PC-9 (cell line): Measurements from ENCODE around the gene PSTK. TPM values are rescaled to one million over a fixed set of nuclear protein-coding genes. Genes with fewer than 3 reads are reported as not detected.
A peak's percentile ranks its signal among the peaks of the same experiment; 100 is the strongest.

Experiments used
- BruUV-seq: library from RNA; stranded (reverse); fragments of 400-500 nt; replicated peaks from 2 replicates; lab custom pipeline; 2021; lab: Mats Ljungman, UMichigan
- CTCF ChIA-PET: fragments of 300-600 bp; sonication (Branson Sonifier 250); formaldehyde crosslinking; loops from one replicate; lab custom pipeline; 2022; ENCODE audit warnings: antibody characterized with exemption; lab: Charles Lee
- POLR2A ChIA-PET: fragments of 300-600 bp; sonication (Branson Sonifier 250); formaldehyde crosslinking; loops from one replicate; lab custom pipeline; 2022; ENCODE audit warnings: antibody characterized with exemption; ENCODE audit not compliant: unreplicated experiment; lab: Charles Lee
- DNase-seq, 2 experiments: peaks; one replicate each; pipeline versions ENCODE4 v3.0.0 to v3.0.0-alpha.2; 2015 to 2022; ENCODE audit warnings: mixed read lengths in 1 of 2
- H2AFZ ChIP-seq: fragments of 200-600 bp; sonication (generic); 2 replicates; pipeline ENCODE4 v1.8.1; 2017; ENCODE audit warnings: antibody characterized with exemption
- H3F3A ChIP-seq: fragments of 200-600 bp; sonication (generic); 2 replicates; pipeline ENCODE4 v1.8.1; 2017; ENCODE audit warnings: antibody characterized with exemption, mild to moderate bottlenecking, low read depth; ENCODE audit not compliant: insufficient read depth
- H3K27ac ChIP-seq: fragments of 200-600 bp; sonication (generic); 2 replicates; pipeline ENCODE4 v1.6.1; 2016; ENCODE audit warnings: mixed run types
- H3K27me3 ChIP-seq: fragments of 200-600 bp; sonication (generic); 2 replicates; pipeline ENCODE4 v1.6.1; 2016; ENCODE audit warnings: low read depth, mixed run types; ENCODE audit not compliant: insufficient read depth
- H3K36me3 ChIP-seq: fragments of 200-600 bp; sonication (generic); 2 replicates; pipeline ENCODE4 v1.6.1; 2016; ENCODE audit warnings: low read depth, mixed run types
- H3K4me1 ChIP-seq: fragments of 200-600 bp; sonication (generic); replicated peaks from 2 replicates; pipeline ENCODE4 v1.6.1; 2016; ENCODE audit warnings: mixed run types; ENCODE audit not compliant: insufficient read depth
- H3K4me2 ChIP-seq: fragments of 200-600 bp; sonication (generic); 2 replicates; pipeline ENCODE4 v1.6.1; 2017; ENCODE audit warnings: mixed run types
- H3K4me3 ChIP-seq: fragments of 200-600 bp; sonication (generic); 2 replicates; pipeline ENCODE4 v1.6.1; 2016; ENCODE audit warnings: mixed run types
- H3K79me2 ChIP-seq: fragments of 200-600 bp; sonication (generic); 2 replicates; pipeline ENCODE4 v1.6.1; 2017; ENCODE audit warnings: low read depth, mixed run types
- H3K9me2 ChIP-seq: fragments of 200-600 bp; sonication (generic); 2 replicates; pipeline ENCODE4 v1.8.1; 2017; ENCODE audit warnings: mild to moderate bottlenecking; ENCODE audit not compliant: insufficient read depth
- H3K9me3 ChIP-seq: fragments of 200-600 bp; sonication (generic); 2 replicates; pipeline ENCODE4 v1.8.1; 2016; ENCODE audit warnings: low read depth; ENCODE audit not compliant: insufficient read depth
- H4K20me1 ChIP-seq: fragments of 200-600 bp; sonication (generic); 2 replicates; pipeline ENCODE4 v1.8.1; 2017; ENCODE audit not compliant: insufficient read depth
- CTCF ChIP-seq: fragments of 200-600 bp; sonication (generic); conservative IDR thresholded peaks from 2 replicates; pipeline ENCODE4 v1.6.1; 2017; ENCODE audit warnings: mixed run types, antibody characterized with exemption, mild to moderate bottlenecking, moderate library complexity
- EZH2 ChIP-seq: fragments of 200-600 bp; sonication (generic); IDR thresholded peaks from 2 replicates; pipeline ENCODE4 v1.8.0; 2017; ENCODE audit warnings: antibody characterized with exemption, low read depth
- intact Hi-C: fragments of 100-400 bp; cut with micrococcal nuclease; formaldehyde crosslinking; loops from one replicate; pipeline ENCODE4 v1.10.0; 2022; ENCODE audit not compliant: unreplicated experiment
- total RNA-seq: library from RNA; stranded (reverse); gene quantifications from 2 replicates; pipeline ENCODE4 v1.2.3, GENCODE V29; 2021

The PSTK gene
- total RNA-seq, 1 experiment from 2014 or later = 3.4 TPM

DNA sequence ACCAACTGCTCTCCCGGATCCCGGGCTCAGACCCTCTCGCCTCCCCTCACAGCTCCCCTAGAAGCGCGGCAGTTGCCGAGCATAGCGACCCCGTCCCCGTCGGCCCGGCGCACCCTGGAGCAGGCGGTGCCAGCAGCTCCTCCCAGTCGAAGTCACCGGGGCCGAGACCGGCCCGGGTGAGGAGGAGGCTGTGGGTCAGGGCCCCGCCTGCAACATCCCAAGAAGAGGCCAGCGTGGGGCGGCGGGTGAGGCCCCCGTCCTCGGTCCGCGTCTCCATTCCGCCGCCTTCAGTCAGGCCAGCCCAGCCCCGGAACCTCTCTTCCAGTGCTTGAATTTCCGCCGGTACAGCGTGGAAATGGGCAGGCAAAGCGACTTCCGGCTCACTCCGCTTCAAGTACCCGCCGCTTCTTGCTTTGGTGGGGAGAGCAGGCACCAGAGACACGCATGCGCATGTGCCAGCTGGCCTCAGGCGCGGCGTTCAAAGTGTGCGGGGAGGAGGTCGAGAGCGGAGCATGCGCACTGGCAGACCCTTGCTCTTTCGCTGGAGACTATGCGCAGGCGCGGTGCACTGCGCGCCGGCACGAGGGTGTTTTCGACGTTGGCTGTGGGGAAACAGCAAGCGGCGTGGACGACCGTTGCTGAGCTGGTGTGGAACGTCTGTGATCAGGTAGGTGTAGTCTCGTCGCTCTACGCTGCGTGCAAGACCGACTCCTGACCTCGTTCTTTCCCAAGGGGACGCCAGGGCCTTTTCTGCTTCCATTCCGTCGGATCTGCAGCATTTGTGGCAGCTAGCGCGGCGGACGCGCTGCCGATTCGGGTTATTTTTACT lies 26.1 kb upstream of the PSTK start, which contains the start of gene C10orf88:
Gene C10orf88, minus strand, starts transcription at position 326 of the 829 bp plus-strand sequence. Its CDS starts 49 bp downstream, at position 277.
- no peaks in the 10 kb centered on the region for H3K9me3 ChIP-seq
- H3K27me3 ChIP-seq = no peaks in the 10 kb centered on the region
- H4K20me1 ChIP-seq = no peaks in the 10 kb centered on the region
- no peaks in the 10 kb centered on the region; the same call in 1 of the 2 replicates for H3F3A ChIP-seq
- no peak within 1 kb of the TSS for H3K27ac ChIP-seq
- H3K4me1 ChIP-seq = no peaks in the 10 kb centered on the region
- H3K4me2 ChIP-seq = peak within 1 kb of the TSS; percentile 85
- peak; percentile 86 for DNase-seq
- no peaks in the 10 kb centered on the region for H3K36me3 ChIP-seq
- 0 out of 2 replicates have a peak, but pooled peaks cover 6% of the 10 kb centered on the region for H3K79me2 ChIP-seq
- TF ChIP-seq CTCF (no peak), EZH2 (no peak)
- H3K4me3 ChIP-seq = peak within 1 kb of the TSS; percentile 71
- BruUV-seq = no TSS peak
- ChIA-PET POLR2A (interaction anchor here (0.6 kb wide), 1 partner anchor 1464 kb away, joined by 3 read pairs; no protein-coding TSS in a partner anchor), CTCF (no interaction called here)
- intact Hi-C loops = loop anchor here (2.0 kb wide), 1 partner anchor 55 kb away; the partner anchor contains the start of genes ACADSB and IKZF5
- no peaks in the 10 kb centered on the region for H3K9me2 ChIP-seq
- peak within 1 kb of the TSS; percentile 95 for H2AFZ ChIP-seq

DNA sequence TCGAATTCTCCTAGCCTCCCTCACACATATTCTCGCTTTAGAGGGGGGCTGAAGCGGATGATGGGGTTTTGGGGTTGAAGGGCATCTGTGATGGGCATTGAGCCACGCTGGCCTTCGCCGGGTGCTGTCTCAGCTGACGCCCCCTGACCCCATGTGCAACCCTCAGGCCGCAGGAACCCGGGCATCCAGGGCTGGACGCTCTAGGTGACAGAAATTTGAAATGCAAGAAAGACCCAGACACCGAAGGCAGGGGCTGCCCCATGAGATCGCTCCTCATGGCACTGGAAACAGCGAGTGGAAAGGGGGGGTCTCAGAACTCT lies 25.5 kb upstream of the PSTK start:
- no TSS peak for BruUV-seq
- H3K36me3 ChIP-seq = no peaks in the 10 kb centered on the region
- TF ChIP-seq CTCF (no peak), EZH2 (no peak)
- intact Hi-C loops = loop anchor here (2.0 kb wide), 1 partner anchor 54 kb away; the partner anchor contains the start of genes ACADSB and IKZF5
- H2AFZ ChIP-seq = peak overlapping the region; percentile 95; the same call in 1 of the 2 replicates
- H3K4me2 ChIP-seq = peak overlapping the region; percentile 85
- ChIA-PET POLR2A (no interaction called here), CTCF (no interaction called here)
- H3K9me3 ChIP-seq = no peaks in the 10 kb centered on the region
- H3K27me3 ChIP-seq = no peaks in the 10 kb centered on the region
- no peaks in the 10 kb centered on the region for H3K4me1 ChIP-seq
- no peaks in the 10 kb centered on the region for H4K20me1 ChIP-seq
- H3K9me2 ChIP-seq = no peaks in the 10 kb centered on the region
- H3K27ac ChIP-seq = no peak overlapping the region
- H3F3A ChIP-seq = no peaks in the 10 kb centered on the region; the same call in 1 of the 2 replicates
- peak overlapping the region; percentile 71; the same call in 1 of the 2 replicates for H3K4me3 ChIP-seq
- DNase-seq = no peak
- H3K79me2 ChIP-seq = 0 out of 2 replicates have a peak, but pooled peaks cover 6% of the 10 kb centered on the region

DNA sequence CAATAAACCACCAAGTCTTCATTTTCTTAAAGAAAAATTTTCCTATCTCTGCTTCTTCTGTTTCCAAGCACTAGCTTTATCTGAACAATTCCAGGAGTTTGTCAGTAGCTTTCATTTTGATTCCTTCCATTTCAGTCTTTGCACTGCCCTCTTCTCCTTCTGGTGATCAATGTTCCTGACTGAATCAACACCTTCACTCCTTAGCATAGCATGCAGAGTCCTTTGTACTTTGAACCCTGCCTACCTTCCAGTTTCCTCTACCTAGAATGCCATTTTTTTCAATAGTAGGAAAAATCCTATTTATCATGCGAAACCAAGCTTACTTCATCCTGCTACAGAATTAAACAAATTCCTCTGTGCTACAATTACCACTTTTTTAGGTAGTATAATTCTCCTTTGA lies 24.3 kb upstream of the PSTK start:
- Histone ChIP-seq H3K27me3 (no peaks in the 10 kb centered on the region), H3K79me2 (0 out of 2 replicates have a peak, but pooled peaks cover 6% of the 10 kb centered on the region), H4K20me1 (no peaks in the 10 kb centered on the region), H3K27ac (no peak overlapping the region), H2AFZ (no peak overlapping the region), H3K4me1 (no peaks in the 10 kb centered on the region), H3F3A (no peaks in the 10 kb centered on the region; the same call in 1 of the 2 replicates), H3K36me3 (no peaks in the 10 kb centered on the region), H3K9me3 (no peaks in the 10 kb centered on the region), H3K4me3 (no peak overlapping the region), H3K4me2 (no peak overlapping the region), H3K9me2 (no peaks in the 10 kb centered on the region)
- BruUV-seq = no TSS peak
- DNase-seq = no peak
- ChIA-PET POLR2A (no interaction called here), CTCF (no interaction called here)
- TF ChIP-seq CTCF (no peak), EZH2 (no peak)
- intact Hi-C loops = loop anchor here (2.0 kb wide), 1 partner anchor 53 kb away; the partner anchor contains the start of genes ACADSB and IKZF5
